GM19468 (cell line): ENCODE results near the gene C19orf85.
"Not testable (repeated sequence)": the region's sequence is repeated elsewhere in the genome, so short reads cannot be mapped to it uniquely, and the experiment has no call there.

Source experiments
- ATAC-seq: cut with Tn5 transposase; IDR thresholded peaks from one replicate; pipeline ENCODE4 v1.9.1; 2021; ENCODE audit warnings: mild to moderate bottlenecking, moderate library complexity, moderate number of reproducible peaks; ENCODE audit not compliant: unreplicated experiment; ENCODE audit errors: extremely low read depth

C19orf85 gene

GRCh38 chr19:55443824-55444480, 20.6 kb downstream of the C19orf85 start:
- no peak for ATAC-seq

- ATAC-seq, result no peak
Measured at GRCh38 chr19:55443045-55443823, 21.3 kb downstream of the C19orf85 start, which contains the start of gene SHISA7. Gene SHISA7, minus strand, starts transcription at chr19:55443300. Its CDS starts 437 bp downstream, at chr19:55442863.

- ATAC-seq, result no peak
Measured at GRCh38 chr19:55442372-55442961, 22.1 kb downstream of the C19orf85 start.

- ATAC-seq, result no peak
Measured at GRCh38 chr19:55441692-55442321, 22.7 kb downstream of the C19orf85 start.

- no peak for ATAC-seq
Measured at GRCh38 chr19:55441319-55441691, 23.2 kb downstream of the C19orf85 start.

- ATAC-seq, result no peak
Measured at GRCh38 chr19:55440411-55441105, 24.0 kb downstream of the C19orf85 start.

GRCh38 chr19:55439052-55439451, 25.5 kb downstream of the C19orf85 start:
- no peak for ATAC-seq

- ATAC-seq, result no peak
Measured at GRCh38 chr19:55437410-55437809, 27.1 kb downstream of the C19orf85 start.

- no peak for ATAC-seq
Measured at GRCh38 chr19:55436847-55437246, 27.7 kb downstream of the C19orf85 start.

- ATAC-seq, result no peak
Measured at GRCh38 chr19:55435020-55435419, 29.5 kb downstream of the C19orf85 start.

GRCh38 chr19:55434356-55434919, 30.1 kb downstream of the C19orf85 start:
- no peak for ATAC-seq

GRCh38 chr19:55433292-55433691, 31.3 kb downstream of the C19orf85 start:
- no peak for ATAC-seq

- ATAC-seq, result no peak
Measured at GRCh38 chr19:55432241-55432959, 32.2 kb downstream of the C19orf85 start.

- ATAC-seq, result no peak
Measured at GRCh38 chr19:55431183-55431582, 33.4 kb downstream of the C19orf85 start.

- ATAC-seq, result no peak
Measured at GRCh38 chr19:55426042-55426441, 38.5 kb downstream of the C19orf85 start.

GRCh38 chr19:55424518-55424917, 40.0 kb downstream of the C19orf85 start:
- no peak for ATAC-seq

GRCh38 chr19:55423225-55424005, 41.1 kb downstream of the C19orf85 start:
- no peak for ATAC-seq

- ATAC-seq, result not testable (repeated sequence)
Measured at GRCh38 chr19:55421281-55421680, 43.3 kb downstream of the C19orf85 start.
